Urinary bladder (tissue), 4 donors: ENCODE measurements around the gene CSH2. TPM values are rescaled to one million over a fixed set of nuclear protein-coding genes. Genes with fewer than 3 reads are reported as not detected.

Source experiments
- DNase-seq: peaks from one replicate; pipeline ENCODE4 v3.0.0-alpha.2; 2015; ENCODE audit errors: extremely low spot score
- H3K27ac ChIP-seq: one replicate; pipeline ENCODE4 v1.5.1; 2013; ENCODE audit warnings: low read depth, mild to moderate bottlenecking, moderate library complexity
- H3K36me3 ChIP-seq: one replicate; pipeline ENCODE4 v1.6.1; 2013; ENCODE audit warnings: mild to moderate bottlenecking, moderate library complexity; ENCODE audit not compliant: insufficient read depth
- H3K4me1 ChIP-seq: one replicate; pipeline ENCODE4 v1.6.1; 2013; ENCODE audit warnings: mild to moderate bottlenecking, moderate library complexity; ENCODE audit not compliant: insufficient read depth
- H3K4me3 ChIP-seq: one replicate; pipeline ENCODE4 v1.5.1; 2013; ENCODE audit warnings: low read depth, low read length
- WGBS: extraction: QIAGEN DNeasy Blood & Tissue Kit; methylation state at CpG from one replicate; pipeline ENCODE4 v1.1.7; 2013; 5-methylcytosine and 5-hydroxymethylcytosine counted together
- polyA plus RNA-seq: library from polyadenylated mRNA; stranded (reverse); fragments of 200-250 nt; gene quantifications from one replicate; pipeline ENCODE4 v1.2.3, GENCODE V29; 2013
- small RNA-seq: library from RNA; depleted of rRNA; stranded (forward); fragments of <200 nt; gene quantifications from one replicate; pipeline ENCODE3, GENCODE V24; 2014
- total RNA-seq: library from RNA; depleted of rRNA; stranded (reverse); fragments of >200 nt; gene quantifications from one replicate; pipeline ENCODE4 v1.2.3, GENCODE V29; 2014
- donor health status: healthy with polysubstance abuse.
- donor health status: healthy.

The CSH2 gene
- total and polyA plus RNA-seq, 2 donors = not detected

GRCh38 chr17:63831505-63831904, 42.0 kb downstream of the CSH2 start:
- 79% methylated on average over 8 of the region's 8 CpGs for WGBS
- no peak overlapping the region for H3K4me3 ChIP-seq
- no peak for DNase-seq
- H3K4me1 ChIP-seq = no peaks in the 10 kb centered on the region
- no peak overlapping the region for H3K27ac ChIP-seq
- peaks cover 4% of the 10 kb centered on the region for H3K36me3 ChIP-seq

DNA sequence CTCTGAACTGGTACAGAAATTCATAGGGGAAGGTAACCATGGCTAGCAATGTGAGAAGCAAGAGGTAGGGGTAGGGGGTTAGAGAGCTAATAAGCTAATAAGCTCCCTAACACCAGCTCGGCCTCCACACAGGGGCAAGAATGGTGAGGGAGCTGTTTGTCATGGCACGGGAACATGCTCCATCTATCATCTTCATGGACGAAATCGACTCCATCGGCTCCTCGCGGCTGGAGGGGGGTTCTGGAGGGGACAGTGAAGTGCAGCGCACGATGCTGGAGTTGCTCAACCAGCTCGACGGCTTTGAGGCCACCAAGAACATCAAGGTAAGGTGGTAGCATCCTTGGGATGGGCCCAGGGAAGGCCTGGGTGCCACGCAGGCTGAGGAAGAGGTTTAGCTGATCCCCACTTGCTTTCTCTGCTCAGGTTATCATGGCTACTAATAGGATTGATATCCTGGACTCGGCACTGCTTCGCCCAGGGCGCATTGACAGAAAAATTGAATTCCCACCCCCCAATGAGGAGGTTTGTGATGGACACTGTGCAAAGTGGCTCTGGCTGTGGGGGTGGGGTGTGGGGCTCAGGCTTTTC, 42.5 kb downstream of the CSH2 start:
- Histone ChIP-seq H3K27ac (no peak overlapping the region), H3K4me3 (no peak overlapping the region), H3K36me3 (peaks cover 4% of the 10 kb centered on the region), H3K4me1 (no peaks in the 10 kb centered on the region)
- no peak for DNase-seq
- 85% methylated on average over 15 of the region's 15 CpGs for WGBS

DNA sequence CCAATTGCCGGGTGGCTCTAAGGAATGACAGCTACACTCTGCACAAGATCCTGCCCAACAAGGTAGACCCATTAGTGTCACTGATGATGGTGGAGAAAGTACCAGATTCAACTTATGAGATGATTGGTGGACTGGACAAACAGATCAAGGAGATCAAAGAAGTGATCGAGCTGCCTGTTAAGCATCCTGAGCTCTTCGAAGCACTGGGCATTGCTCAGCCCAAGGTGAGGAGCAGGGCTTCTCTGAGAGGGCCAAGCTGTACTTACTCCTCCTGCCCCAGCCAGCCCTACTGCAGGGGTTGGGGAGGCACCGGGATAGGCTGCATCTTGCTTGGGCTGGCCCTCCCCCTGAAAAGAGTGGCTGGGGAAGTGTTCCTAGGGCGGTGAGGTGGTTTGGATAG, 43.2 kb downstream of the CSH2 start:
- Histone ChIP-seq H3K4me3 (no peak overlapping the region), H3K36me3 (peaks cover 4% of the 10 kb centered on the region), H3K4me1 (no peaks in the 10 kb centered on the region), H3K27ac (no peak overlapping the region)
- WGBS = 90% methylated on average over 5 of the region's 5 CpGs
- DNase-seq = no peak

GRCh38 chr17:63828936-63829335, 44.5 kb downstream of the CSH2 start:
- no peak for DNase-seq
- peaks cover 4% of the 10 kb centered on the region for H3K36me3 ChIP-seq
- no peaks in the 10 kb centered on the region for H3K4me1 ChIP-seq
- no peak overlapping the region for H3K27ac ChIP-seq
- WGBS = 93% methylated on average over 3 of the region's 3 CpGs
- H3K4me3 ChIP-seq = no peak overlapping the region

- 1% methylated on average over 19 of the region's 19 CpGs for WGBS
Observed at GRCh38 chr17:63827801-63828221, 45.7 kb downstream of the CSH2 start.

GRCh38 chr17:63827002-63827800, 46.3 kb downstream of the CSH2 start, which contains the start of the genes FTSJ3 and PSMC5:
FTSJ3 (minus strand) TSS chr17:63827663; CDS start chr17:63826902, 761 bp downstream.
PSMC5 (plus strand) TSS chr17:63827431; CDS start chr17:63827491, 60 bp downstream.
- Histone ChIP-seq H3K4me3 (peak within 1 kb of the TSS; percentile 70), H3K36me3 (no peaks in the 10 kb centered on the region), H3K4me1 (no peaks in the 10 kb centered on the region), H3K27ac (peak within 1 kb of the TSS; percentile 70)
- under 1% methylated on average over 58 of the region's 58 CpGs for WGBS
- peak; percentile 94 for DNase-seq

More at GRCh38 chr17:63827801-63828221, 45.7 kb downstream of the CSH2 start:
- peaks cover 4% of the 10 kb centered on the region for H3K36me3 ChIP-seq
- DNase-seq = no peak
- H3K27ac ChIP-seq = peak overlapping the region; percentile 70
- H3K4me1 ChIP-seq = no peaks in the 10 kb centered on the region
- peak overlapping the region; percentile 70 for H3K4me3 ChIP-seq

DNA sequence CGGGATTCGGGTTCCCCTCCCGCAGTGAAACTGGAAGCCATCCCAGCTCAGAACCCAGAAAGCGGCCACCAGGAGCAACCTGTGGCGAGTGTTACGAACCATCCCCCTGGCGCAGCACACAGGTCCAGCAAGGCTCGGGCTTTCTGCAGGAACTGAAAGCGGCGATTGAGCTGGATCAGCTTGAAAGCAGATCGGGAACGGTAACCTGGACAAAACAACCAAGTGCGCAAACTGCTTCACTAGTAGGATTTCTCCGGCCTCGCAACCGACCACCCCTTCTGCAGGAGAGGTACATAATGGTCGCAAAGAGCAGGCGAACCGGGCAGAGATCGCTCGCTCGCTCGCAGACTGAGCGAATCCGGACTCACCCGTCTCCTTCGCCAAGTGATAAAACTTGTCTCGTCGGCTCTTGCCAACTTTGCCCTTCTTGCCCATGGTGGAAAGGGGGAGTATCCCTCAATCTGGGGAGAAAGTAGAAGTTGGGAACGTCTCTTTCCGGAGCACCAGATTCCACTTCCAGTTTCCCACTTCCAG, 46.9 kb downstream of the CSH2 start:
- Histone ChIP-seq H3K27ac (peak overlapping the region; percentile 70), H3K4me3 (peak overlapping the region; percentile 70), H3K36me3 (no peaks in the 10 kb centered on the region), H3K4me1 (no peaks in the 10 kb centered on the region)
- DNase-seq = no peak
- under 1% methylated on average over 31 of the region's 31 CpGs for WGBS

DNA sequence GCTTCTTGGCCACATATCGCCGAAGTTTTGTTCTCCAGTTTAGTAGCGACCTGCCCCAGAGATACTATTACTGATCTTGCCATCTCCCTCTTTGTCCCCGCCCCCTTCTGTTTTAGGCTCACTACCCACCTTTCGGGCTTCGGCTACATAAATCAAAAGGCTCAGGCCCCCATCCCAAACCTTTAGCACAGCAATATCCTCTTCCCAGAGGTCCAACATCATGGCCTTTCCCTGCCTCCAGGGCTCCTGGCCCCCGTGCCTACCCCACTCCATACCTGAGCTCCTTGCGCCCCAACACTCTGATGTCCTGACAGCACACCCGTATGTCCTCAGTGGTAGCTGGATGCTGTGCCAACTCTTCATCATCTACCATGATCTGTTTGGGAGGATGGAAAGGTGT, 49.1 kb downstream of the CSH2 start:
- H3K27ac ChIP-seq = no peak overlapping the region
- peaks cover 4% of the 10 kb centered on the region for H3K36me3 ChIP-seq
- no peak overlapping the region for H3K4me3 ChIP-seq
- H3K4me1 ChIP-seq = no peaks in the 10 kb centered on the region
- DNase-seq = no peak
- 94% methylated on average over 9 of the region's 9 CpGs for WGBS

- H3K36me3 ChIP-seq = peaks cover 5% of the 10 kb centered on the region
Observed at GRCh38 chr17:63823659-63824331, 49.7 kb downstream of the CSH2 start.

GRCh38 chr17:63822537-63822936, 50.9 kb downstream of the CSH2 start:
- peaks cover 9% of the 10 kb centered on the region for H3K36me3 ChIP-seq
- DNase-seq = no peak
- no peak overlapping the region for H3K4me3 ChIP-seq
- H3K27ac ChIP-seq = no peak overlapping the region
- H3K4me1 ChIP-seq = no peaks in the 10 kb centered on the region

More at GRCh38 chr17:63823659-63824331, 49.7 kb downstream of the CSH2 start:
- no peak overlapping the region for H3K27ac ChIP-seq
- DNase-seq = no peak
- 94% methylated on average over 13 of the region's 13 CpGs for WGBS
- H3K4me1 ChIP-seq = no peaks in the 10 kb centered on the region
- no peak overlapping the region for H3K4me3 ChIP-seq

Small RNAs within 50 kb of the gene (small RNA-seq; reads per million reads assigned to genes)
- gene AC040958.1 (not detected), gene AC127029.1 (not detected), gene GH1 (not detected)

Other genes starting within 250 kb of the CSH2 start
- gene LIMD2, start 173.6 kb downstream of the CSH2 start, total RNA-seq = 9.4 TPM
- gene LIMD2, start 173.6 kb downstream of the CSH2 start, polyA plus RNA-seq = 12.0 TPM
- gene STRADA, start 131.9 kb downstream of the CSH2 start, total RNA-seq = 41.7 TPM
- 24.9 TPM for gene STRADA, start 131.9 kb downstream of the CSH2 start, polyA plus RNA-seq
- 63.6 TPM for gene CCDC47, start 100.1 kb downstream of the CSH2 start, total RNA-seq
- gene CCDC47, start 100.1 kb downstream of the CSH2 start, polyA plus RNA-seq = 53.8 TPM
- 138 TPM for gene DDX42, start 99.5 kb downstream of the CSH2 start, total RNA-seq
- 67.3 TPM for gene DDX42, start 99.5 kb downstream of the CSH2 start, polyA plus RNA-seq
- gene PSMC5, start 46.2 kb downstream of the CSH2 start, total RNA-seq = 25.2 TPM
- gene PSMC5, start 46.2 kb downstream of the CSH2 start, polyA plus RNA-seq = 183 TPM
- gene FTSJ3, start 46.0 kb downstream of the CSH2 start, total RNA-seq = 27.1 TPM
- 38.0 TPM for gene FTSJ3, start 46.0 kb downstream of the CSH2 start, polyA plus RNA-seq
- gene SMARCD2, start 31.0 kb downstream of the CSH2 start, total RNA-seq = 58.1 TPM
- 95.0 TPM for gene SMARCD2, start 31.0 kb downstream of the CSH2 start, polyA plus RNA-seq
- gene GH2, start 8.3 kb upstream of the CSH2 start, total RNA-seq = not detected
- not detected for gene GH2, start 8.3 kb upstream of the CSH2 start, polyA plus RNA-seq
- gene CSH1, start 22.9 kb upstream of the CSH2 start, total RNA-seq = 0.42 TPM
- not detected for gene CSH1, start 22.9 kb upstream of the CSH2 start, polyA plus RNA-seq
- gene CSHL1, start 37.6 kb upstream of the CSH2 start, total RNA-seq = not detected
- not detected for gene CSHL1, start 37.6 kb upstream of the CSH2 start, polyA plus RNA-seq
- not detected for gene GH1, start 45.2 kb upstream of the CSH2 start, total RNA-seq
- gene GH1, start 45.2 kb upstream of the CSH2 start, polyA plus RNA-seq = 0.11 TPM
- gene CD79B, start 58.7 kb upstream of the CSH2 start, total RNA-seq = 1.3 TPM
- gene CD79B, start 58.7 kb upstream of the CSH2 start, polyA plus RNA-seq = 7.2 TPM
- gene SCN4A, start 99.2 kb upstream of the CSH2 start, total RNA-seq = 1.6 TPM
- gene SCN4A, start 99.2 kb upstream of the CSH2 start, polyA plus RNA-seq = 0.65 TPM
- gene PRR29, start 124.7 kb upstream of the CSH2 start, total RNA-seq = 0.42 TPM
- 0.34 TPM for gene PRR29, start 124.7 kb upstream of the CSH2 start, polyA plus RNA-seq
- 29.0 TPM for gene ICAM2, start 147.0 kb upstream of the CSH2 start, total RNA-seq
- 38.3 TPM for gene ICAM2, start 147.0 kb upstream of the CSH2 start, polyA plus RNA-seq